ENCODE measurements around the gene GAS6.

DNA sequence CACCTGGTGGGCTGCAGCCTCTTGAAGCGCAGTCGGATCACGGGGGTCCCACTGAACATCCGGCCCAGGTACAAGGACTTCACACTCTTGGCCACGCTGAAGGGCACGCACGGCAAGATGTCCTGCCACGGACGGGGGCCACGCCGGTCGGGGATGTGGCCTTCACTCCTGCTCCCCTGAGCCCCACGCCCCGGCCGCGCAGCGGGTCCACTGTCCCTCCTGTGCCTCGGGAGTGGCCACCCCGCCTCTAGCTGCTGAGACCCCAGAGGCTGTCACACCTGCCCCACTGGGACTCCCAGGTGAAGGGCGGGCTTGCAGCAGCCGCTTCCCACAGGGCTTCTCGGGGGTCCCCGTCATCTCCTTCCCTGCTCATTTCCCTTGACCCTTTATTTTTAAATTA, 31.2 kb downstream of the GAS6 start:
- TF ChIP-seq, protein P1, sequence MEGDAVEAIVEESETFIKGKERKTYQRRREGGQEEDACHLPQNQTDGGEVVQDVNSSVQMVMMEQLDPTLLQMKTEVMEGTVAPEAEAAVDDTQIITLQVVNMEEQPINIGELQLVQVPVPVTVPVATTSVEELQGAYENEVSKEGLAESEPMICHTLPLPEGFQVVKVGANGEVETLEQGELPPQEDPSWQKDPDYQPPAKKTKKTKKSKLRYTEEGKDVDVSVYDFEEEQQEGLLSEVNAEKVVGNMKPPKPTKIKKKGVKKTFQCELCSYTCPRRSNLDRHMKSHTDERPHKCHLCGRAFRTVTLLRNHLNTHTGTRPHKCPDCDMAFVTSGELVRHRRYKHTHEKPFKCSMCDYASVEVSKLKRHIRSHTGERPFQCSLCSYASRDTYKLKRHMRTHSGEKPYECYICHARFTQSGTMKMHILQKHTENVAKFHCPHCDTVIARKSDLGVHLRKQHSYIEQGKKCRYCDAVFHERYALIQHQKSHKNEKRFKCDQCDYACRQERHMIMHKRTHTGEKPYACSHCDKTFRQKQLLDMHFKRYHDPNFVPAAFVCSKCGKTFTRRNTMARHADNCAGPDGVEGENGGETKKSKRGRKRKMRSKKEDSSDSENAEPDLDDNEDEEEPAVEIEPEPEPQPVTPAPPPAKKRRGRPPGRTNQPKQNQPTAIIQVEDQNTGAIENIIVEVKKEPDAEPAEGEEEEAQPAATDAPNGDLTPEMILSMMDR (conservative IDR thresholded peaks at IDR 0.05) = no peak
- TF ChIP-seq EZH2 (IDR thresholded peaks at IDR 0.05; ENCODE audit: low read depth) = no peak

Data from PC-9 (cell line).